GM18507 (cell line): ENCODE measurements around the gene TMEM87B.

Experiments used
- DNase-seq: peaks from one replicate; pipeline ENCODE4 v3.0.0; 2011; ENCODE audit warnings: low read depth; ENCODE audit not compliant: insufficient read length; ENCODE audit errors: extremely low spot score
- FAIRE-seq: peaks from 2 replicates; lab custom pipeline; 2011; peaks lifted over from hg19 to GRCh38; lab: Jason Lieb, UNC

The TMEM87B gene

DNA sequence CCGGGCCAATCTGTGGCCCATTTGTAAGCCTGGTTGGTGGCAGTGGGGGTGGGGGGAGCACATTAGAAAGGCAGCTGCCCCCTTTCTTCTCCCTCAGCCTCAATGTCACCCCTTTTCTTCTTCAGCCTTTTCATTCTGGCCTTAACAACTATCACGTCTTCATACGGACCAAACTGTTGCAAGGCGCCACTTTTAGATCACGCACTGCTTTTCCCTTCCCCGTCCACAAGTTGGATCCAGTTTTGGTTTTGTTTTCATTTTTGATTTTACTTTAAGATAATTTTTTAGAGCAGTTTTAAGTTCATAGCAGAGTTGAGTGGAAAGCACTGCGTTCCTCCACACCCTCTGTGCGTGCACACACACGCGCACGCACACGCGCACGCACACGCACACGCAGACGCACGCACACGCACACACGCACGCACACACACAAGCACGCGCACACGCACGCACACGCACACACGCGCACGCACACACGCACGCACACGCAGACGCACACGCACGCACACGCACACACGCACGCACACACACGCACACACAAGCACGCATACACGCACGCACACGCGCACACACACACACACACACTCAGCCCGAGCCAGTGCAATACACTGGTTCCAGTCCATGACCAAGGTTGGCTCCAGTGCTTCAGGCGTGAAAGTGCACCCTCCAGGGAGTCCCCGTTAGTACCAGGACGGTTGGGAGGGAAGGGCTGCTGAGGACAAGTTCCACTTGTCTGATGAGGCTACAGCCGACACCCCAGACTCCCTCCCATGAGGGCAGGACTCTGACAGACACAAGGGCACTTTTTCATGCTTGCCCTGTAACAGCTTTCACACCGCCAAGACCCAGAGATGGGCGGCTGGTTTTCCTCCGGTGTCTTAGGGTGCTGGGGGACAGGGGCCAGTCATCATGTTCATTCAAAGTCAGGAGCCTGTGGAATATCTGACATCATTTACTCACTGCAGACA lies 105.5 kb downstream of the TMEM87B start:
- DNase-seq (no peak), FAIRE-seq (no peak)

DNA sequence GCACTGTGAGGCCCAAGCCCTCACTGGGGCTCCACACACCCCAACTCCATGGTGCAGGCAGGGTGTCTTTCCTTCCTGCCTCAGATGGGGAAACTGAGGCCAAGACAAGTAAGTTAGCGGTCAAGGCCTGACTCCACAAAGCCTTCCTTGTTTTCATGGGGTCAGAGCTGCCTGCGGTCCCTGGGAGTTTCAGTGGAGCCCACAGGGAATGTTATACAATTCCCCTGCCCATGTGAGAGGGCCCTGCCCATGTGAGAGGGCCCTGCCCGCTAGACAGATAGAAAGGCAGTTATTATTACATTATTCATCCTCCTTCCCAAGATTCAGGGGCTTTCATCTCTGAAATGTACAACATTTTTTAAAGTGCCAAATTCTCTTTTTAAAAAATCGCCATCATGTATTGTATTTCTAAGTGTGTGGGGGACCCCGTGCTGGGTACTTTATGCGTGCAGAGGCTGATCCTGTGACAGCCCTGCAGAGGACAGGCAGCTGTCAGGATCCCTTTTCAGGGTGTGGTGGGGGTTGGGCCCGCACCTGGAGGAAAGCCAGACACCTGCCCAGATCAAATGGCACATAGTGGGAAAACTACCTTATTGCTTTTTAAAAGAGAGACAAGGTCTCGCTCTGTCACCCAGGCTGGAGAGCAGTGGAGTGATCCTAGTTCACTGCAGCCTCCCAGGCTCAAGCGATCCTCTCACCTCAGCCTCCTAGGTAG lies 106.5 kb downstream of the TMEM87B start:
- FAIRE-seq, result no peak
- DNase-seq, result no peak

DNA sequence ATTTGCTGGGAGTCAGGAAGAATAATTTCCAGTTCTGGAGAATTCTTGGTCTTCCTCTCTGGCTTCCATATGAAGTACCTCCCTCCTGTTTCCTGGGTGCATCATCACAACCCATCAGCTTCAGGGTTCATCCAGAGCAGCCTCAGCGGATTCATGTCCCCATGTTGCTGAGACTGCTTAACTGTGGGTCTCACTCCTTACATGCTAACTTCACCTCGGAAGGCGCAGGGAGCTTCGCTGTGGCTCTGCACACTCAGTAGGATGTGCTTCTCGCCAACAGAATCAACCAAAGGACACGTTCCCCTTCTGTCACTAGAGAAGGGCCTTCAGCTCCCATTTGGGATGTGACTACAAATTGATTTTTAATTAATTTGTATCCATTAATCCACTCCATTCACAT lies 107.3 kb downstream of the TMEM87B start:
- DNase-seq (no peak), FAIRE-seq (no peak)

DNA sequence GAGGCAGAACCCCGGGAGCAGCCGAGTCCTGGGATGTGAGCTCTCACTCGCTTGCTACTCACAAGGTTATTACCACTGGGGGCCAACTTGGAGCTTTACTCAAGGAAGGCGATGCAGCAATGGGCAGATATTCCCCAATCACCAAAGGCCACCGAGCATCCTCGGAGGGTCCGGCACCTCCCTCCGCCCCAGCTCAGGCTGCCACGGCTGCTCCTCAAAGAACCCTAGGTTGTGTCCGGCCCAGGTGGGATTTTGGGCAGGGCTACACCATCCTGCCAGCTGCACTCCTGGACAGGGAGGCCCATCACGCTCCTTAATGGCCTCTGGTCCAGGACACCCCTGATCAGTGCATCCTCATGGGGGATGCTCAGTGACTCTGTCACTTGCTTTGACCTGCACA lies 107.9 kb downstream of the TMEM87B start:
- DNase-seq, result no peak
- FAIRE-seq, result no peak

DNA sequence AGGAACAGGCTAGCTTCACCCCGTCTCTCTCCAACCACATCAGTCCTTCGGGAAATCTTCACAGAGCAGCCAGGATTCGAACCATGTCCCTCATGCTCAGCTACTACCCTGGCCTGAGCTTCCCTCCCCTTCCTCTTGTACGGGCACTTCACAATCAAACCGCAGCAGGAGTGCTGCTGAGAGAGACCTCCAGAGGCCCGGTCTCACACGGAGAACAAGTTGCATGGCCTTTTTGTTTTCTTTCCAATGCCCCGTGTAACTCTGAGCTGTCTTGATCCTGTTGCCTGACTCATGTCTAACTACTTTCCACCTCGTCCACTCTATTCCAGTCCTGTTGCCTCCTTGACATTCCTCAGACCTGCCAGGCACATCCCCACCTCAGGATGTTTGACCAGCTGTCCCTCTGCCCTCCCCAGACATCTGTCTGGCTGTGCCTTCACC lies 108.5 kb downstream of the TMEM87B start:
- DNase-seq (no peak), FAIRE-seq (no peak)

DNA sequence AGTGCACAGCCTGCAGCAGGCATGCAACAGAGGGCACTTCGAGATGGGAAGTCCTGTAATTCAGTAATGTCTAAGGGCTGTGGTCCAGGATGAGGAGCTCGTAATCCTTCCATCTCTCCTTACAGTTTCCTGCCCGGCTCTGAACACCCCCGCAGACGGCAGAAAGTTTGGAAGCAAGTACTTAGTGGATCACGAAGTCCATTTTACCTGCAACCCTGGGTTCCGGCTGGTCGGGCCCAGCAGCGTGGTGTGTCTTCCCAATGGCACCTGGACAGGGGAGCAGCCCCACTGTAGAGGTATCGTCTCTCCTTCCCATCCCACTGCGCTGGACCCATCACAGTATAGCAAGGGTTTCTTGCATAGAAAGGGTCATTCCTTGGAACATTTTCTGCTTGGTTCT lies 109.8 kb downstream of the TMEM87B start:
- no peak for FAIRE-seq
- no peak for DNase-seq

DNA sequence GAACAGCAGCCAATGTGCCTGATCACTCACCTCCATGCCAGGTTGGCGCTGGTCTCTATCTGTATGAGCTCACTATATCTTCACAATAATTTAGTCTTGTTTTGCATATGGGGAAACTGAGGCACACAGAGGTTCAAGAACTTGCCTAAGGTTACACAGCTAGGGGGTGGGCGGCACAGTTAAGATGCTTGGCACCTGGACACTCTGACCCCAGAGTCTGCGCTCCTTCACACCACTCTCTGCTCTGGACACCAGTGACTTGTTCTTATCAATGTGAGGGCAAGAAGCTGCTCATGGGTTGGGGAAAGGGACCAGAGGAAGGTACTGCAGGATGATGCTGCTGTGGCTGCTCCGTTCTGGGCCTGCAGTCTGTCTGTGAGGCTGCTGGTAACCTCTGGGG lies 110.2 kb downstream of the TMEM87B start:
- FAIRE-seq, result no peak
- no peak for DNase-seq

DNA sequence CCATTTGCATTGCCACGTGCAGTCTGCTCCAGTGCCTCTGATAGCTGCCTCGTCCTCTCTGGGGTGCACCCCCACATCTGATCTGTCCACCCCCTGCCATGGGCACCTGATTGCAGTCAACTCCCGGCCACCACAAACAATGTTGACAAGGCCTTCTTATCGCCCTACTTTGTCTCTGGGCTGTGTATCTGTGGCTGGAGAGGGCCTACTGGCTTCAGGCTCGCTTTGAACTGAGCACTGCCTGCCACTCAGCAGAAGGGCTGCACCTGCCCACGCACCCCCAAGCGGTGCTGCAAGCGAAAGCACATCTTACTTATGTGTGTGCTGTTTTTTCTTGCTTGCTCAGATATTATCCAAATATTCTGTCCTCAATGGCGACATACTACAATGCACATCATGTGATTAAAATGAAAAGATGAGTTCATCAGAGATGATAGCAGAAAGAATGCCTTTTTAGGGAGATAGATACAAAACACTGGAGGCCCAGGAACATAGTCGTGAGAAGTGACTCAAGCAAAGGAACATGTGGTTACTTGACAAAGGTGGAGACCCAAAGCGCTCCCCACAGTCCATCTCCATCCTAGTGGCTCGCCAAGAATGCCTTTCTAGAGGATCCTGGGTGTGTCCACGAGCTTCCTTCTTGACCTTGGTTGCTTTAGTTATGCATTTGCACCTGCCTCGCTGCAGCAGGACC lies 111.9 kb downstream of the TMEM87B start:
- no peak for FAIRE-seq

DNA sequence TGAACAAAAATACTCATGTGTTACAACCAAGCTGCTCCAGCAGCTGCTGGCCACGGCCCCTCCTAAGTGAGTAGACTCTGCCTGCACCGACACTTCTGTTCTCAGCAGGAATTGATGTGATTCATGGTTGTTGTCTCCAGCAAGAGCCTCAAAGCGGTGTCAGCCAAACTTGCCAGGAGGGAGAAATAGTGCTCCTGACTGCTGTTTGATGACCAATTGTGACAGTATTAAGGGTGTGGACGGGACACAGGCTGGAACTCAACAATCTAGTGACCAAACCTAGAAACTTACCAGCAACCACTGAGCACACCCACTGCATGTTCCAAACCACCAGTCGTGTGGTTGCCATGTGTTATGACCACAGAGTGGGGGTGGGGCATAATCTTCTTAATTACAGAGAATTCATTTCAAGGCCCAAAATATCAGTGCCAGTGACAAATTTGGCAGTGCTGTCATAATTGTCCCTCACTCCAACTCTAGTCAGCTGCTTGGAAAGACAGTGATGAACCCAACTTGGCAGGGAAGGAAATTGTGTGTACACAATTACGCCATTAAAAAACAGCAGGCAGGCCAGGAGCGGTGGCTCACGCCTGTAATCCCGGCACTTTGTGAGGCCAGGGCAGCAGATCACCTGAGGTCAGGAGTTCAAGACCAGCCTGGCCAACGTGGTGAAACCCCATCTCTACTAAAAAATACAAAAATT lies 113.5 kb downstream of the TMEM87B start:
- DNase-seq (no peak), FAIRE-seq (no peak)

More for the DNA sequence above, 111.9 kb downstream of the TMEM87B start:
- DNase-seq, result no peak
